Muscle layer of duodenum (tissue), 2 donors: ENCODE measurements around the gene OSBPL10.
"Not testable (repeated sequence)": the region's sequence is repeated elsewhere in the genome, so short reads cannot be mapped to it uniquely, and the experiment has no call there.

Experiments
- H3K27ac ChIP-seq: one replicate; pipeline ENCODE4 v1.7.0; 2013; ENCODE audit warnings: mild to moderate bottlenecking, low read length
- H3K27me3 ChIP-seq: one replicate; pipeline ENCODE4 v1.7.0; 2013; ENCODE audit warnings: low read depth, mild to moderate bottlenecking, control low read depth, low read length
- H3K36me3 ChIP-seq, 2 donors: one replicate each; pipeline ENCODE4 v1.7.0; 2013; ENCODE audit warnings: low read length in 2 of 2, control low read depth in 1 of 2, mild to moderate bottlenecking in 1 of 2; ENCODE audit not compliant: insufficient read depth in 2 of 2, control insufficient read depth in 1 of 2
- H3K4me1 ChIP-seq, 2 donors: one replicate each; pipeline ENCODE4 v1.7.0; 2013; ENCODE audit warnings: low read length in 2 of 2, mild to moderate bottlenecking in 2 of 2, control low read depth in 1 of 2, moderate library complexity in 1 of 2; ENCODE audit not compliant: insufficient read depth in 2 of 2, control insufficient read depth in 1 of 2
- H3K4me3 ChIP-seq, 2 donors: one replicate each; pipeline ENCODE4 v1.7.0; 2013; ENCODE audit warnings: low read length in 2 of 2, low read depth in 1 of 2, mild to moderate bottlenecking in 1 of 2
- H3K9me3 ChIP-seq, 2 donors: one replicate each; pipeline ENCODE4 v1.7.0; 2013; ENCODE audit warnings: low read length in 2 of 2, control low read depth in 1 of 2, mild to moderate bottlenecking in 1 of 2; ENCODE audit not compliant: control insufficient read depth in 1 of 2
- donor health status: healthy.

OSBPL10 gene

DNA sequence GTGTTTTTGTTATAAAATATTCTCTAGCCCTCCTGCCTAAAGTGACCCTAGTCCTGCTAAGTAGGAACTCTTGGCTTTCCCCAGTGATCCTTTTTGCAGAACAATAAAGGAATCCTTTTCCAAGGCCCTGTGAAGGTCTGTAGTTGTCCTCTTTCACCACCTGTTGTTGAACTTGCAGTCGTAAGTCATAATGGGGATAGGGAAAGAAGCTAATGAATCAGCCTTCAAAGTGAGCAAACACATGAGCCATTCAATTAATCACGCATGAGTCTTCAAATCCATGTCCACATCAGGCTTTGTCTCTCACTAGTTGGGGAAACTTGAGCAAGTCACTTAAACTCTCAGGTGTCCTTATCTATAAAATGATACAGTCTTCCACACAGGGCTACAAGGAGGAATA, 28.0 kb upstream of the OSBPL10 start:
- Histone ChIP-seq H3K27me3 (no peaks in the 10 kb centered on the region), H3K9me3 (no peaks in the 10 kb centered on the region), H3K36me3 (no peaks in the 10 kb centered on the region), H3K4me3 (no peak overlapping the region), H3K4me1 (no peaks in the 10 kb centered on the region), H3K27ac (no peak overlapping the region)

- H3K4me1 ChIP-seq, result no peaks in the 10 kb centered on the region
These were observed 23.2 kb upstream of the OSBPL10 start for GRCh38 chr3:32004113-32004765.

GRCh38 chr3:32003380-32003779, 22.3 kb upstream of the OSBPL10 start:
- H3K9me3 ChIP-seq, result no peaks in the 10 kb centered on the region
- no peak overlapping the region for H3K4me3 ChIP-seq
- H3K36me3 ChIP-seq, result no peaks in the 10 kb centered on the region
- H3K27ac ChIP-seq, result no peak overlapping the region
- no peaks in the 10 kb centered on the region for H3K27me3 ChIP-seq
- H3K4me1 ChIP-seq, result no peaks in the 10 kb centered on the region

More at GRCh38 chr3:32004113-32004765, 23.2 kb upstream of the OSBPL10 start:
- H3K27ac ChIP-seq, result no peak overlapping the region
- H3K27me3 ChIP-seq, result no peaks in the 10 kb centered on the region
- H3K36me3 ChIP-seq, result no peaks in the 10 kb centered on the region
- H3K9me3 ChIP-seq, result no peaks in the 10 kb centered on the region
- H3K4me3 ChIP-seq, result no peak overlapping the region

DNA sequence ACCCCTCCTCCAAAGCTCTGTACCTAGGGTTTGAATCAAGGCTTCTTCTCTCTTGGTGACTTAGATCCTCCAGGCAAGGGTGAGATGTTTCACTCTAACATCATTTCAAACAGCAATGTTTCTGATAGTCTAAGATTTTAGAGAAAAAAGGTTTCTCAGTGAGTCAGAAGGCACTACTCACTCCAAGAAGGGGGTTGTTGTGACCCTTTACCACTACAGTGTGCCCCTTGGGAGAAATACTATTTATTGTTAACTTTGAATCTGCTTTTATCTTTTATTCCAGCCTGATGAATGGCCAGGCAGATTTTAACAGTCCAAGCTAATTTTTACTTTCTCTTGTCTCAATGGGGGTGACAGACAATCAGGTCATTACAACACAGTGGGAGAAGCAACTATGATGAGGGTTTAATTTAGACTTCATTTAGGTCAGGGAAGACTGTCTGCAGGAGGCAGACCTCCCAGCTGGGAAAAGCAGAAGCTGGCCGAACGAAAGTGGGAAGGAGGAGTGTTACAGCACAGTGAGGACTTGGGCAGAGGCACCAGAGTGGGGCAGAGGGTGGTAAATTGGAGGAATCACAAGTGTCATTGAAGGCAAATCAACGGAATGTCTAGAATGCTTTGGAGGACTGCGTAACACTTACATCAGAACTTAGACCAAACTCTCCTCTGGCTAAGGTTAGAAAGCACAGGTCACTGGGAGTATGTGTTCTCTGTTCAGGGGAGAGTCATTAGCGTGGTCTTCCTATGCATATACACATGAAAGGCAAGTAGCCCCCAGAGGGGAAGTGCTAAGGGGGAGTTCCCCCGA, 21.7 kb upstream of the OSBPL10 start:
- Histone ChIP-seq H3K27me3 (no peaks in the 10 kb centered on the region), H3K27ac (no peak overlapping the region), H3K36me3 (no peaks in the 10 kb centered on the region), H3K4me3 (no peak overlapping the region), H3K9me3 (no peaks in the 10 kb centered on the region), H3K4me1 (no peaks in the 10 kb centered on the region)

DNA sequence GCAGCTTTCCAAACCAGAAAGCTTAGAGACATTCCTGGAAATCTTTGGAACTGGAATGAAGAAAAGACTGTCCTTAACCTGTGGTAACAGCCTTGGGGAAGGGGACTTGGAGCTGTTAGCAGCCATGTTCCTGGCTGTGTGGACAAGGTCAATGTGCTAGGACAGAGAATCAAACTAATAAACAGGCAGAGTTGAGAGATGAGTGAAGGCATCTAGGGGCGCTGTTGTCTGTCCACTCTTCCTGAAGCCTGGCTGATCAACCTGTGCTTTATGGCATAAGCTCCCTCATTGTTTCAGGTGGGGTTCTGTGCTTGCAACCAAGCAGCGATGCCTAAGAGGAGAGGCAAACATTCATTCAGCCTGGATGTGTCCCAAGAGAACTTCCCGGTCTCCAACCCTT, 19.8 kb upstream of the OSBPL10 start:
- H3K9me3 ChIP-seq, result no peaks in the 10 kb centered on the region

DNA sequence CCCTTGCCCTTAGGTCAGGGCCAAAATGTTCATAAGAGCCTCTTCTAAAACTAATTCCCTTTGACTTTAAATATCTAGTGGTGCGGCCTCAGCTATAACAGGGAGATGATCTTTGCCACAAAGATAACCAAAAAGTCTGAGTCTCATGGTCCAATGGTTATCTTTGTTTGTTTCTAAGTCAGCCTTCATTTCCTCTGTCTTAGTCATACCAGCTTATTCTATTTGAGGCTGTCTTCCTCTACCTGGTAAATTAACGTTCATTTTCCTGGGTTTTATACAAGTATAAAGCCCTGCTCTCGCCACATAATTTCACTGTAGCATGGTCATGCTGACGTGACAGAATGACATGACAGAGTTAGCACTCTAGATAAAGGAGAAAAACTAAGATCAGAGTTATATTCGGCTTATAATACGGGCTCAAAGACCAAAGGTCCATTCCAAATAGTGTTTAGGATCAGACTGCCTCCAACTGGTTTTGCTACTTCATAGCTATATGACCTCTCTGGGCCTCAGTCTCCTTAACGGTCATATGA, 18.9 kb upstream of the OSBPL10 start:
- H3K4me1 ChIP-seq, result no peaks in the 10 kb centered on the region
- no peak overlapping the region for H3K27ac ChIP-seq
- H3K9me3 ChIP-seq, result no peaks in the 10 kb centered on the region
- H3K4me3 ChIP-seq, result no peak overlapping the region
- H3K27me3 ChIP-seq, result no peaks in the 10 kb centered on the region
- no peaks in the 10 kb centered on the region for H3K36me3 ChIP-seq

More for the DNA sequence above, 19.8 kb upstream of the OSBPL10 start:
- H3K4me1 ChIP-seq, result no peaks in the 10 kb centered on the region
- no peak overlapping the region for H3K27ac ChIP-seq
- no peaks in the 10 kb centered on the region for H3K27me3 ChIP-seq
- H3K4me3 ChIP-seq, result no peak overlapping the region
- H3K36me3 ChIP-seq, result no peaks in the 10 kb centered on the region

DNA sequence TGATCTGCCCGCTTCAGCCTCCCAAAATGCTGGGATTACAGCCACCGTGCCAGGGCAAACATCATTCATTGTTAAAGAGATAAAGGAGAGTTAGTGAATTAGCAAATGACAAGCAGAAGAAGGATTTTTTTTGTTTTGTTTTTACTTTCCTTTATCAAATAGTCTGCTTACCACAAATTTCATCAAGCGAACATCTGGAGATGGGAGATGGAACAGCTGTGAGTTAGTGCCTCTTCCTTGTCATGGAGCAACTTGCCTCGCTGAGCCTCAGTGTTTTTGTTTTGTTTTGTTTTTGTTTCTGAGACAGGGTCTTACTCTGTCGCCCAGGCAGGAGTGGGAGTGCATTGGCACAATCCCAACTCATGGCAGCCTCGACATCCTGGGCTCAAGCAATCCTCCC, 16.4 kb upstream of the OSBPL10 start:
- Histone ChIP-seq H3K4me3 (no peak overlapping the region), H3K27ac (no peak overlapping the region), H3K36me3 (no peaks in the 10 kb centered on the region), H3K9me3 (no peaks in the 10 kb centered on the region), H3K4me1 (no peaks in the 10 kb centered on the region), H3K27me3 (no peaks in the 10 kb centered on the region)

GRCh38 chr3:31996195-31996594, 15.1 kb upstream of the OSBPL10 start:
- no peak overlapping the region for H3K4me3 ChIP-seq

GRCh38 chr3:31995026-31995425, 14.0 kb upstream of the OSBPL10 start:
- H3K4me1 ChIP-seq, H3K27me3 ChIP-seq, H3K9me3 ChIP-seq, H3K4me3 ChIP-seq, H3K36me3 ChIP-seq, H3K27ac ChIP-seq: not testable (repeated sequence)

More at GRCh38 chr3:31996195-31996594, 15.1 kb upstream of the OSBPL10 start:
- no peak overlapping the region for H3K27ac ChIP-seq
- H3K4me1 ChIP-seq, result no peaks in the 10 kb centered on the region
- no peaks in the 10 kb centered on the region for H3K36me3 ChIP-seq
- no peaks in the 10 kb centered on the region for H3K9me3 ChIP-seq
- no peaks in the 10 kb centered on the region for H3K27me3 ChIP-seq

- Histone ChIP-seq H3K27ac (no peak overlapping the region), H3K9me3 (peaks cover 0 to 10% of the 10 kb centered on the region in 2 donors), H3K4me1 (no peaks in the 10 kb centered on the region), H3K27me3 (no peaks in the 10 kb centered on the region), H3K36me3 (no peaks in the 10 kb centered on the region), H3K4me3 (no peak overlapping the region)
These were observed 12.8 kb upstream of the OSBPL10 start for GRCh38 chr3:31993843-31994242.

DNA sequence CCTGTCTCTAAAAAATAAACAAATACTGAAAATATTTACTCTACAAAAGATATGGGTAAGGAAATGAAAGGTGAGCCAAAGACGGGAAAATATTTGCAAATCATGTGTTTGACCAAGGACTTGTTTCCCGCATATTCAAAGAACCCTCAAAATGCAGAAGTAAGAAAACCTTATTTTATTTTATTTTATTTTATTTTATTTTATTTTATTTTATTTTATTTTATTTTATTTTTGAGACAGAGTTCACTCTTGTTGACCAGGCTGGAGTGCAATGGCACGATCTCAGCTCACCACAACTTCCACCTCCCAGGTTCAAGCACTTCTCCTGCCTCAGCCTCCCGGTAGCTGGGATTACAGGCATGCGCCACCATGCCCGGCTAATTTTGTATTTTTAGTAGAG, 11.9 kb upstream of the OSBPL10 start:
- H3K27me3 ChIP-seq, H3K4me3 ChIP-seq, H3K27ac ChIP-seq, H3K4me1 ChIP-seq, H3K36me3 ChIP-seq: not testable (repeated sequence)
- peaks cover 0 to 16% of the 10 kb centered on the region in 2 donors for H3K9me3 ChIP-seq
